HG03457 (cell line): ENCODE measurements around the gene ROR2.

Experiments used
- ATAC-seq: cut with Tn5 transposase; IDR thresholded peaks from one replicate; pipeline ENCODE4 v1.9.1; 2021; ENCODE audit warnings: moderate number of reproducible peaks; ENCODE audit not compliant: unreplicated experiment

Gene ROR2

DNA sequence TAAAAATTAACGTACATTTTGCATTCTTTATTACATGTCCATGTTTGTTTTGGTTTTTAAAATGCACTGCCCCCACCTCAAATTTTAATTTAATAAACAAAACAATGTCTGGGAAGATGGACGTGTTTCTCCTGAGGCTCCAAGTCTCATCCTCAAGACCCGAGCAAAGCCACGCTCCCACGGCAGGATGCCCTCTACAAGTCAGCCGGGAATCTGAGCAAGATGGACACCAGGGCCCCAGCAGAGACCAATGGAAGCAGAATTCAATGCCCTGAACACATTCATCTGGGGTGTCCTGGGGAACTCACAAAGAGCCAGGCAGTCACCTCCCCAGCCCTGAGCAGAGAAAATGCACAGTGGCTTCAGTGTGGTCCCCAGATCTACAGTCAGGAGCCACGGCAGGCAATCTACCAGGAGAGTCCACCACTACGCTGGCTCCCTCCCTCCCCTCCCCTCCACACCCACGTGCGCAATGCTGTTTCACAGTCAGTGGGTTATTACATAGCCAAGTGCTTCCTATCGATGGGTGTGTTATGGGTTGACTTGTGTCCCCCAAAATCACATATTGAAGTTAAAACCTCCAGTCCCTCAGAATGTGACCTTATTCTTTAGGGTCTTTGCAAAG lies 129.8 kb downstream of the ROR2 start:
- no peak for ATAC-seq

DNA sequence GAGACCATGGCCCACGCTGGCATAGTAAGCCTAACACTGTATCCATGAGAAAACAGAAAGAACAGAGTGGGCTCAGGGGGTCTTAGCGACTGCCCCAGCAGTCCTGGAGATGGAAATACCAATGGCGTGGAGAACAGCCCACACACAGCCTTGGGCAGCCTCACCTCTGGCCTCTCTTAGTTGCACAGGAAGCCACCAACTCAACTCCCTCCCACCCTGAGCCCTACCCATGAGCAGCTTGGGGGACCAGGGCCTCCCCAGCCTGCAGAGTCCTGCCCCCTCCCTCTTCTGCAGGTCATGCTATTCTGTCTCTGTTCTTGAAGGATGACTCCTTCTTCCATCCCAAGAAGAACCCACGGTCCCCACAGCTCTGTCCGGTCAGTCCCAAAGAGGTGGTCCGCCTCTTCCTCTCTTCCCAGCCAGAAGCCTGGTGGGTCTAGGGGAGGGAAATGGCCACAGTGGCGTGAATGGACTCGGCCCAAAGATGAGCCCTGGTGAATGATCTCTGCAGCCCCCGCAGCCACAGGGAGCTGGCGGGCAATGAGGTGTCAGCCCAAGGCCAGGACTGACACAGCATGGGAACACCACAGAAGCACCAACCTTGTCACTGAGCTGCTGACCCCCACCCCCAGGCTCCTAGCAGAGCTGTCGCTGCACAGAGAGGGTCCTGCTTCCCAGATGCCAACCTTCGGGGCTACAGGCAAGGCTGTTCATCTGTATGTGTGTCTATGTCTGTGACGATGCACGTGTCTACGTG lies 131.2 kb downstream of the ROR2 start:
- ATAC-seq, result no peak

DNA sequence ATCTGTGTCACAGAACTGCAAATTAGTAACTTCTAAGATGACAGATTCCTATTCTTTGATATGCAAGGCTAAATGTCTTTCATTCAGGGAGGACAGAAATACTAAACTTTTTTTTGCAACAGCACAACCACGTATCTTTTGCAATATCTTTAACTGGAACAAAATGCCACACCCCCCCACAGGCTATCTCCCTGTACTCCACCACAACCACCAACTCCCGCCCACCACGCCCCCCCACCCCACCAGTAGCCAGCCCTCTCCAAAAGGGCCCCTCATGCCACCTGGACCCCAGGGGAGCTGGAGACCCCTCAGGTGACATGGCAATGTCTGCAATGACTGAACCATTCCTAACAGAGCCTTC lies 131.8 kb downstream of the ROR2 start:
- no peak for ATAC-seq

DNA sequence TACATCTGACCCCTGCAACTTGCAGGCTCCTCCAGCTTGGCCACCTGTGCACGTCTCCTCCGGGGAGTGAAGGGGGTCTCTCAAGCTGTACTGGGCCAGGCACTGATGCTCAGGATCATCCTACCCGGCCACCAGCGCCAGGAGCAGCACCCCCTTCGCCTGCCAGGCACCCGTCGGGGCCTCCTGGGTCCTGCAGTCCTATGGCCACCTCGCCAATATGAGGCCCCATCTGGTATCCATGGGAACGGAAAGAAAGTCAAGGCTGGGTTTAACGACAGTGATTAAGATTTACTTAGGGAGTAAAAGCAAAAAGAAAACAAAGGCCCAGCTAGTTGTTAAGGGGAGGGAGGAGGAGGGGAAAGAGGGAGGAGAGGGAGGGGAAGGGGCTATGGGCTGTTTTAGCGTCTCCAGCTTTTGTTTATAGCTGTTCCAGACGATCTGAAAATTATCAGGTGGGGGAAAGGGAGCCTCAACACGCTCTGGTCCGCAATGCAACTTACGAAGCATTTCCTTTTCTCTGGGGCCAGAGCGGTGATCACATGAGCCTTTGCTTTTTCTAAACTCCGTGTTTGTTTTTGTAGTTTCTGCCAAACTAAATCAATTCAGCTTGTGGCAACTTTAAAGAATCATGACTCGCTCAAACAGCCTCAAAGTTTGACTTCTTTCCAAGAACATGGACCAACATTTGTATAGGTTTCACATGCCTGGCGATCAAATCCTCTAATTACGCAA lies 132.4 kb downstream of the ROR2 start:
- no peak for ATAC-seq

DNA sequence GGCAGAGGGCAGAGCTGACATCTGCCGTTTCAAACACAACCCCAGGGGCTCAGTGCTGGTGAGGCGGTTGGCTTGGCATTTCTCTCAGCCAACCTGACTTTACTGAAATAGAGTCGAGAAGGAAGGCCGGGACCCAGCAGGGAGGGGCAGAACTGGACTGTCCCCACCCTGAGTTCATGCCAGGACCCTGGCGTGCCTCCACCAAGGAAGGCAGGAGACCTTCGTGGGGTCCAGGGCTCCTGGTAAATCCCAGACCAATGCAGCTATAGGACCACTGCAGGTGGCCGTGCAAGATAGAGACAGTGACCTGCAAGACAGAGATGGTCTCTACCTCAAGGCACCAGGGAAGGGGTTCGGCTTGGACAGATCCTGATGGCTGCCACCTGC lies 132.9 kb downstream of the ROR2 start:
- no peak for ATAC-seq

DNA sequence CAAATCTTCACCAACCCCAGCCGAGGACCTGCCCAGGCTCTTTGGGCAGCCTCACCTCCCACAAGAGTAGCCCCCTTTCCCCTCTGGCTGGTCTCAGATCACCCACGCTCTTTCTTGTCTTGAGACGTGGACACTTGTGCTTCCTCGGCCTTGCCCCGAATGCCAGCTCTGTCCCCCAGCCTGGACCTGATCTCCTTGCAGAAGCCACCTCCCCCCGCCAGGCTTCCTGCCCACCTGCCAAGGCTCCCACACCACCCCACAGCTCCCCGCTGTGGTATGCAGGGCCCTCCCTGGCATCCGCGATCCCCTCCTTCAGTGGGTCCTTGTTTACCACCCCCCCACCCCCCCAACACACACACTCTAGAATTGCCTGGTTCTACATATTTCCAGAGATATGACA lies 133.7 kb downstream of the ROR2 start:
- ATAC-seq, result no peak

DNA sequence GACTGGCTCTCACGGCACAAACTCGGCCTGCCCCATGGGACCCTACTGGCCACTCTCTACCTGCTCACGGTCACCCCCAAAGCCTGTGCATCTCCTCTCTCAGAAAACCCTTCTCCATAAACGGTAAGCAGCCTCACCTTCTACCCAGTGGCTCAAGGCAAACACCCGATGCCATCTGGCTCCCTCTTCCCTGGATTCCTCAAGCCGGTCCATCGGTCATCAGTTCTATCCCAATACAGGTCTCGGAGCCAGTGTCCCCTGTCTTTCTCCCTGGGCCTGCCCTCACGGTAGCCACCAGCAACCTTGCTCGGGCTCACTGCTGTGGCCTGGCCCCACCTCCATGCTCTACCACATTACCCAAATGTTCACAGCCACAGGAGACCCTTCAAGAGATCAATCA lies 134.1 kb downstream of the ROR2 start:
- no peak for ATAC-seq

DNA sequence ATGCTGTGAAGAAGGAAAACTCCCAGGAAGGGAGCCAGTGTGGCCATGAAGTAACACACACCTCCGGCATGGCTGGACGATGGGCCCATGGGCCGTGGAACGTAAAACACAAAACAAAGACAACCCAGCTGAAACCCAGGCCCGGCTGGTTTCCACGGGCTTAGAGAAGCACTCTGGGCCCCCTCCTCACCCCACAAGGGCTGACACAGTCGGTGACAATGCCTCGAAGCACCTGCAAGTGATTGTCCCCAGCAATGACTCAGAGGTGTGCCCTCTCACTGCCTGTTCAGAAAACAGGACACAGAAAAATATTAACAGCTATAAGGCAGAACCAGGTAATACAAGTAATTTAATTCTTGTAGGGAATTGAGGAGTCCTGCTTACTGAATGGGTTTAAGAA lies 135.3 kb downstream of the ROR2 start:
- ATAC-seq, result no peak

DNA sequence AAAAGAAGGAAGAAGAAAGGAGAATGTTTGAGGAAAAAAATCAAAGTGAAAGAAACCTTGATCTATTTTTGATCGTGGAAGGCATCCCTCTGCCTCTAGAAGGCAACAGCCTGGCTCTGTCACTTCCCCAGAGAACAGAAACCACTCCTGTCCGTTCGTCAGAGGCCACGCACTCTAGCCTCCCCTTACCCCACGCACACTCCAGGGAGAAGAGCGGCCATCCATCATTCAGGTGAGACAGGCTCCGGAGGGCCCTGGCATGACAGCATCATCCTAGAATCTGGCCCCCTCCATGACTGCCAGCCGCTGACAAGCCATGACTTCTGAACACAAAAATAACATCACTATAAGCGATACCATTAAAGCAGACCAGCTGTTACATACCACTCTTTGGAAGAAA lies 135.8 kb downstream of the ROR2 start:
- no peak for ATAC-seq

DNA sequence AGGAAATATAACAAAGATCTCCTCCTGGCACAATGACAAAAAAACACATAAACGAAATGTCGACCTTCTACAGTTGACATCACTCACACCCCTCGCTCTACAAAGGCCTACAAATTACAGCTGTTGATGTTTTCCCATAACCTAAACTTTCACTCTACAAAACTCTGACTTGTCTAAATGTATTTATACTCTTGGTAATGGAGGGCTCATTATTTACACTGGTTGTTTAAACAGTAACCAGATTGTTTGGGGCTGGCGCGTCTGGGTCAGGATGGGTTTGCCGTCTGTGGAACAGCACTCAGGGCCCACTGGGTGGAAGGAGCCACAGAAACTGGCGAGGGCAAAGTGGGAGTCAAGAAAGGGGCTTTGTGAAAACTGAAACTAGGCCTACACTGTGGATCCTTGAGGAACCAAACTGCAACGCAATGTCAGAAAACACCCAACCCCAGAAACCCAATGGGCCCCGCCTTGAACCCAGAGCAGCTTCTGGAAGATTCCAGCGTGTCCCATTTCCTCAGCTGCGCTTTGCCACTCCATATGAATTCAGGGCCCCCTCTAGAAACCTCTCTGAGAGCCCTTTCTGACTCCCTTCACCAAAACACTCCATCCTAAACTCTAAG lies 136.7 kb downstream of the ROR2 start:
- no peak for ATAC-seq

DNA sequence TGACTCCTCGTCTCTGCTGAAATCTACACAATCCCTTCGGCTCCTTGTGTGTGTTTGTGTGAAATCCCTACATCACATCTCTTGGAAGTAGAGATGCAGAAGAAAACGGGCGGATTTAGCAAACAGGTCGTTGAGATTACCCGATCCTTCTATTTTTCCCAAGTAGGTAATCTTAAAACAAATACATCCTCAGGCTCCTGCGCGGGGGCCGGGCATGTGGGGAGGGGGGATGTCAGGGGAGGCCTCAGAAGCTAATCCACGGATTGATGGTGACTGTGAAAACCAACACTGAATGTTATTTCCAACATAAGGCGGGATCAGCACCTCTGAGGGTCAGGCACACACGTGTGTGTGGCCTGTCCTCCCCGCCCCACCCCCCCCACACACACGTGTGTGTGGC lies 137.8 kb downstream of the ROR2 start:
- no peak for ATAC-seq

DNA sequence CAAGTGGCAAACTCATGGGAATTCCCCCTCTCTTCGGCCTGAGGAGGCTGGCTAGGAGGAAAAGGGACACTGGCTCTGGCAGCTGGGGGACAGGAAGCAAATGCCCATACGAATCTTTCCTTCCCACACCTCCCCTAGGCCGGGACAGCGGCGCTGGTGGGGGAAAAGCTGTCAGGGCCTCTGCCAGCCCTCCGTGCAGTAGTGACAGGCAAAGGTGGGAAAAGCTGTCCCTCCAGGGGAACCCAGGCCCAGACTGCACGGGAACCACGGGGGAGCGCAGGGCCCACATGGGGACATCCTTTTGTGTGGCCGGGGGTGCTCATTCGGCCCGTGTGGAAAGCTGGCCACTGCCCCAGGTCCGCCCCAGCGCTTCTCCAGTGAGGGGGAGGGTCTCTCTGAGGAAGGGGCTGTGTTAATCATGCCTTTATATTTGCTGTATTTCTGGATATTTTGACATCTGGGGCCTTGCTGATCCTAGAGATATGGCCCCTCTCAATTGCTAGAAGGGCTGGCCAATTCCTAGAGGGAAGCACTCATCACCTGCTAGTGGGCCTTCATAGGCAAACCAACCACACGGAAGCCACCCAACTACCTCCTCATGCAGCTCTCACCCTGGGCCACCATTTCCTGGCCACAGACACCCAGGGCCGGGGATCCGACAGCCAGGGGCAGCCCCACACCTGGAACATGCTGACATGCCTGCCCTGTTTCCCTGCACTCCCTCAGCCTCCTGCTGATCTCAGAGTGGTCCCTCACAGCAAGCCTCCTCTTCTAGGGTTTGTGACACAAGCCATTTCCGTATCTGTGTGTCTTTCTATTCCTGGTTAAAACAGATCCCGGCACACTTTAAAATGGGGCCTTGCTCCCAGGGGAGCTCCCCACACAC lies 138.8 kb downstream of the ROR2 start:
- ATAC-seq, result no peak

DNA sequence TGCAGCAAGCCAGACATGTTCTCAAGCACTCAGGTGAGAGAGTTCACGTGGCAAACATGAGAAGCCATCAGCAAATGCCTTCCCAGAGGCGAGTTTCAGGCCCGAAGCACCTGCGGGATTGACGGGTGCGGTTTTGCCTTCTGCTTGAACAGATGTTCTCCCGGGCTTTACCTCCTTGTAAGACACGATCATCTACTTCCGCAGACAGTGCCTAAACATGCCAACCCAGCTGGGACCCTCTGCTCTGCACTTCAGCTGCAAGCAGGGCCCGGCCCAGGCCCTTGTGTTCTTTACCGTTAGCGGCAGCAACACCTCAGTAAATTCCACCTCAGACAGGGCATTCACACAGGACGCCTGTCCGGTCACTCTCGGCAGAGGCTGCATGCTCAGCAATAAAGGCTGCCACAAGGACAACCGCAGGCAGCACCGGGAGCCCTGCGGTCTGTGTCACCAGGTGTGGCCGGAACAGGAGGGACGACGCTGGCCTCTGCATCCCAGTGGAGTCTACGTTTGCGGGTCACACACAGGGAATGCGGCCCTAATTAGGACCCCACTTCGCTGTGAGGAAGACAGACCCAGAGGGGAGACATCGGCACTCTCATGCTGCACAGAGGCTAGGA lies 139.6 kb downstream of the ROR2 start:
- no peak for ATAC-seq

DNA sequence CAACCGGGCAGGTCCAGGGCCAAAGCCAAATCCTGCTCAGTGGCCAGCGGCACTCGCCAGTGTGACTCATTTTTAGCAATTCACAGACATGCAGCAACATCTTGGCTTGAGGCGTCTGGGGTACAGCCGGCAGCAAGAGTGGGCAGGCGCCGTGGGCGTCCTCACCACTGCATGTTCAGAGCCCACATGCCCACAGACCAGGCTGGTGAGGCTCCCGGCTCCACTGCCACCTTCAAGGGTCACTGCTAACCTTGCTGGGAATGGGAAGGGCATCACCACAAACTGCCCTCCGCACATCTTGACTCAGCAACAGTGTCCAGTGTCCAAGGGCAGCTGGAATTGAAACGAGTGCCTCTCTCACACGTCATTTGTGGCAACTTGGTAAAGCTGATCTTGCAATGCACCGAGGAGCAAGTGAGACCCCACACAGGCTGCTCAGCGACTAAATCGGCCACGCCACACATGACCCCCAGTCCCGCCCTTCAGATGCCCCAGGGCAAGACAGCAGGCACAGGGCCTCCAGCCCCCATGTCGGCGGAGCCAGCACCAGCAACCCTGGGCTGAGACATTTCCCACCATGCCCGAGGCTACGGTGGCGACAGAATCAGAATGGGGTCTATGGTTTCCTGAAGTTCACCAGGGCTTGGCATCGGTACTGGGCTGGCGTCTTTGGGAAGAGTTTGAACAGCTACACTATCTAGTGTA lies 140.3 kb downstream of the ROR2 start:
- ATAC-seq, result no peak

DNA sequence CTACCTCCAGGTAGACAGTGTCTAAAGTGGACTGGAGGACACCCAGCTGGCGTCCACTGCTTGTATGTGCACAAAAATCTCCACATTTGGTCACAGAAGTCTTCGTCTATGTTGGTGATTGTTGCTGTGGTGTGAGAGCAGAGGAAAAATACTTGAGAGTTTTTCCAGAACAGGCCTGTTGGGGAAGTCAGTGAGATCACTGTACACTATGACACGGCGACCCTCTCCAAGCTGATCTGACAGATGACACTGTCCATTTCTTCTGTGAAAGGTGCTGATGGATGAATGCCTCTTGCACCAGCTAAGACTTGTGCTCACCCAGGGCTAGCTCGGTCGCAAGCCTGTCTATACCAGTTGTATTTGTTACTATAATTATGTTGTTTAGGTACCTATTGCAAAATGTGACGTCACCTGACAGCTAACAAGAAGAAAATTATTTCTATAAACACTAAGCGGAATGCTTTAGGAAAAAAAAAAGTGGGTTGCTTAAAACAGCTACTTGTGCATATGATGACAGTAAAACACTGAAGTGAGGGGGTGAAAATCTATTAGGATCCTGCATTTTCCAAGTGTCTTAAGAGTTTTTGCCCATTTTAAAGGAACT lies 142.3 kb downstream of the ROR2 start:
- ATAC-seq, result no peak

DNA sequence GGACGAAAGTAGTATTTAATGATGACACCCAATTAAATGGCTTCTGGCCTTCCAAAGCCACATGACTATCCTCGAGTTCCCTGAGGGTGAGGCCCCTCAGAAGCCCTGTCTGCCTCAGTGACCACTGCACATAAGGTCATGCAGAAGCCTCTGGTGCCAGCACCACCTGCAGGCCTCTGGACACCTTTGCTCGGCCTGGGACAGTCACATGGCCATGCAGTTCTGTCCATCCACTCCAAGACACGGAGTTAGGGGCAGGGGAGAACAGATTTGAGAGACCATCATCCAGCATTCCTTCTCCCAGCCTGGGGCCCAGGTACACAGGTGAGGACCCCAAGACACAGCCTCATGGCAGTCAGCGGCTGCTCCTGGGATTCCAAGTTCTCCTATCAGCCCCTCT lies 145.0 kb downstream of the ROR2 start:
- ATAC-seq, result no peak

DNA sequence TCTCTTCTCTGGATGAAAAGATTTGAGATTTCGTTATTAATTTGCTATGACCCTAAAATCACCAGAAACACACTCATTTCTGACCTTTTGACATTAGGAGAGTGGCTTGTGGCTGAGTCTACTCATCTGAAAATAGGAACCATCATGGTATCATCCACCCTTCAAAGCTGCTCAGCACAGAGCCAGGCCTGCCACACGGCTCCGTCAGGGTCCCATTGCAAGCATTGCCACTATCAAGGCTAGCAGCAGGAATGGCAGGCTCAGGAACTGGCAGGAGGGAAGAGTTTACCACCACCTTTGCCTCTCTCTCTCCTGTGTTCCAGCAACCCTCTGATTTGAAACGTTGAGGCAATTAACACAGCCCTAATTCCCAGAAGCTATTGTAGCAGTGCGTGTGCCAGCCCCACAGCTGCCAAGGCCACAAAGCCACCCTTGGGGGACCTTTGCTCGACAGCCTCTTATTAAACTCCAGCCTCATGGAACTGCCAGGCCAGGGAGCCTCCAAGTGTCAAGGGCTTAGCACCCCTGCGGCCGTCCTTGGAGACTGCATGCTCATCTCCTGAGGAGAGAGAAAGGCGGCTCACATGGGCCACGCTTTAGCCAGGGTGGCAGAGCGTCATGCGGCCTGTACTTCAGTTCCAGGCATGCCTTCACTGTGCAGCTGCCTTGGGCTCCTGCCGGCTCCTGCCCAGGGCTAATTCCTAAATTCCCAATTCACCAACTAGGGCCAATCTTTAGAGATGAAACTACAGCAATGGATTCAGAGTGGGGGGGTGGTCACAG lies 145.9 kb downstream of the ROR2 start:
- ATAC-seq, result no peak

DNA sequence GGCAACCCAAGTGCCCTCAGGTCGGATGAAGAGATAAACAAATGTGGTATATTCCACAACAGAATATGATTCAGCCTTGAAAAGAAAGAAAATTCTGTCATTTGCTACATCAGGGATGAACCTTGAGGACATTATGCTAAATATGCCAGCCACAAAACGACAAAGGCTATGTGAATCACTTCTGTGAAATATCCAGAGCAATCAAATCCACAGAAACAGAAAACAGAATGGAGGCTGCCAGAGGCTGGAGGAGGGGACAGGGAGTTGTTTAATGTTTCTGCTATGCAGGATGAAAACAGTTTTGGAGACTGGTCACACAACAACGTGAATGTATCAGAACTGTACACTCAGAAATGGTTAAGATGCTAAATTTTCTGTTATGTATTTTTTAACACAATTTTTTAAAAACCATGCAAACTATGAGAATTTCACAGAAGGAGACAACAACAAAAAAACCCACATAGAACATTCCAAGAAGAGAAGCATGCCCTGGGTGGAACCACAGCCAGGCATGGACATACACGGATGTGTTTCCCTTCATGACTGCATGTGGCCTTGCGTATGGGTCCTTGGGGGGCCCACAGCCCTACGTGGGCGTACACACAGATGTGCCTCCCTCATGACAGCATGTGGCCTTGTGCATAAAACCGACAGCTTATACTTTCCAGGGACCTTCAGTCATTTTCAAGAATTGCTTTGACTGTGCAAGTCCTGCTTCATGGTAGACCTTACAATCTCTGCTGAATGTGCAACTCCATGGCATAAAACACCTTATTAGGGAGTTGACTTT lies 146.7 kb downstream of the ROR2 start:
- no peak for ATAC-seq
